ENCODE results near the gene POC5. TPM values are rescaled to one million over a fixed set of nuclear protein-coding genes. Genes with fewer than 3 reads are reported as not detected.

POC5 gene, protein sequence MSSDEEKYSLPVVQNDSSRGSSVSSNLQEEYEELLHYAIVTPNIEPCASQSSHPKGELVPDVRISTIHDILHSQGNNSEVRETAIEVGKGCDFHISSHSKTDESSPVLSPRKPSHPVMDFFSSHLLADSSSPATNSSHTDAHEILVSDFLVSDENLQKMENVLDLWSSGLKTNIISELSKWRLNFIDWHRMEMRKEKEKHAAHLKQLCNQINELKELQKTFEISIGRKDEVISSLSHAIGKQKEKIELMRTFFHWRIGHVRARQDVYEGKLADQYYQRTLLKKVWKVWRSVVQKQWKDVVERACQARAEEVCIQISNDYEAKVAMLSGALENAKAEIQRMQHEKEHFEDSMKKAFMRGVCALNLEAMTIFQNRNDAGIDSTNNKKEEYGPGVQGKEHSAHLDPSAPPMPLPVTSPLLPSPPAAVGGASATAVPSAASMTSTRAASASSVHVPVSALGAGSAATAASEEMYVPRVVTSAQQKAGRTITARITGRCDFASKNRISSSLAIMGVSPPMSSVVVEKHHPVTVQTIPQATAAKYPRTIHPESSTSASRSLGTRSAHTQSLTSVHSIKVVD
- total RNA-seq (2022; extraction: Qiagen RNA extraction) = 8.3 to 11.3 TPM (median 10.5 TPM) in 5 replicates

GRCh38 chr5:75717082-75717922 lies at the start of gene POC5:
POC5 (minus strand) TSS chr5:75717437; CDS start chr5:75712937, 4,500 bp downstream.

Other genes with a start within 250 kb of the POC5 start
- 18.9 to 26.4 TPM (median 23.3 TPM) in 5 replicates for gene CERT1, start 205.8 kb downstream of the POC5 start, total RNA-seq (2022; extraction: Qiagen RNA extraction)
- 8.3 to 14.4 TPM (median 12.1 TPM) in 5 replicates for gene POLK, start 205.5 kb downstream of the POC5 start, total RNA-seq (2022; extraction: Qiagen RNA extraction)
- 0.07 TPM in 2 of 5 replicates, not detected in the others for gene ANKDD1B, start 106.0 kb downstream of the POC5 start, total RNA-seq (2022; extraction: Qiagen RNA extraction)